ENCODE results near the gene OR51E2.

OR51E2 gene

GRCh38 chr11:4677948-4678347, 19.7 kb downstream of the OR51E2 start:
- H3K27me3 Mint-ChIP-seq, result peaks cover 22% of the 10 kb centered on the region
- H3K36me3 Mint-ChIP-seq, result no peaks in the 10 kb centered on the region
- H3K27ac Mint-ChIP-seq, result no peak overlapping the region
- H3K4me3 Mint-ChIP-seq, result no peak overlapping the region
- no peak for ATAC-seq
- H3K4me1 Mint-ChIP-seq, result no peaks in the 10 kb centered on the region
- no peaks in the 10 kb centered on the region for H3K9me3 Mint-ChIP-seq

- Mint-ChIP-seq H3K36me3 (no peaks in the 10 kb centered on the region), H3K27ac (no peak overlapping the region), H3K4me1 (no peaks in the 10 kb centered on the region), H3K9me3 (no peaks in the 10 kb centered on the region), H3K27me3 (peaks cover 31% of the 10 kb centered on the region), H3K4me3 (no peak overlapping the region)
- ATAC-seq, result no peak
These were observed 23.9 kb downstream of the OR51E2 start for GRCh38 chr11:4673781-4674180.

- Mint-ChIP-seq H3K9me3 (no peaks in the 10 kb centered on the region), H3K4me1 (no peaks in the 10 kb centered on the region), H3K27ac (no peak overlapping the region), H3K4me3 (no peak overlapping the region), H3K27me3 (peaks cover 31% of the 10 kb centered on the region), H3K36me3 (no peaks in the 10 kb centered on the region)
- no peak for ATAC-seq
These were observed 25.2 kb downstream of the OR51E2 start for GRCh38 chr11:4672470-4672869.

- Mint-ChIP-seq H3K27ac (no peak overlapping the region), H3K4me3 (no peak overlapping the region), H3K27me3 (peaks cover 29% of the 10 kb centered on the region), H3K36me3 (no peaks in the 10 kb centered on the region), H3K4me1 (no peaks in the 10 kb centered on the region), H3K9me3 (no peaks in the 10 kb centered on the region)
- no peak for ATAC-seq
These were observed 25.9 kb downstream of the OR51E2 start for GRCh38 chr11:4671741-4672140.

- no peak for ATAC-seq
- Mint-ChIP-seq H3K36me3 (no peaks in the 10 kb centered on the region), H3K27me3 (peaks cover 22% of the 10 kb centered on the region), H3K27ac (no peak overlapping the region), H3K9me3 (no peaks in the 10 kb centered on the region), H3K4me1 (no peaks in the 10 kb centered on the region), H3K4me3 (no peak overlapping the region)
These were observed 32.2 kb downstream of the OR51E2 start for GRCh38 chr11:4665424-4665823.

- Mint-ChIP-seq H3K4me1 (no peaks in the 10 kb centered on the region), H3K9me3 (no peaks in the 10 kb centered on the region), H3K27me3 (peaks cover 26% of the 10 kb centered on the region), H3K4me3 (no peak overlapping the region), H3K36me3 (no peaks in the 10 kb centered on the region), H3K27ac (no peak overlapping the region)
- no peak for ATAC-seq
These were observed 32.9 kb downstream of the OR51E2 start for GRCh38 chr11:4664786-4665185.

GRCh38 chr11:4664183-4664582, 33.5 kb downstream of the OR51E2 start:
- Mint-ChIP-seq H3K27me3 (peaks cover 26% of the 10 kb centered on the region), H3K36me3 (no peaks in the 10 kb centered on the region), H3K9me3 (no peaks in the 10 kb centered on the region), H3K4me1 (no peaks in the 10 kb centered on the region), H3K27ac (no peak overlapping the region), H3K4me3 (no peak overlapping the region)
- no peak for ATAC-seq

- H3K4me3 Mint-ChIP-seq, result no peak overlapping the region
- H3K27ac Mint-ChIP-seq, result no peak overlapping the region
- H3K27me3 Mint-ChIP-seq, result peaks cover 26% of the 10 kb centered on the region
- H3K9me3 Mint-ChIP-seq, result no peaks in the 10 kb centered on the region
- no peaks in the 10 kb centered on the region for H3K36me3 Mint-ChIP-seq
- no peaks in the 10 kb centered on the region for H3K4me1 Mint-ChIP-seq
- no peak for ATAC-seq
These were observed 34.8 kb downstream of the OR51E2 start for GRCh38 chr11:4662876-4663275.

- peaks cover 26% of the 10 kb centered on the region for H3K27me3 Mint-ChIP-seq
- no peak overlapping the region for H3K4me3 Mint-ChIP-seq
- H3K27ac Mint-ChIP-seq, result no peak overlapping the region
These were observed 38.8 kb downstream of the OR51E2 start for GRCh38 chr11:4658629-4659445.

GRCh38 chr11:4654635-4655369, 42.9 kb downstream of the OR51E2 start:
- H3K27me3 Mint-ChIP-seq, result no peaks in the 10 kb centered on the region
- ATAC-seq, result no peak
- no peaks in the 10 kb centered on the region for H3K36me3 Mint-ChIP-seq

More at GRCh38 chr11:4658629-4659445, 38.8 kb downstream of the OR51E2 start:
- Mint-ChIP-seq H3K36me3 (no peaks in the 10 kb centered on the region), H3K4me1 (no peaks in the 10 kb centered on the region), H3K9me3 (no peaks in the 10 kb centered on the region)
- no peak for ATAC-seq

GRCh38 chr11:4647766-4648165, 49.9 kb downstream of the OR51E2 start:
- no peaks in the 10 kb centered on the region for H3K36me3 Mint-ChIP-seq
- H3K27ac Mint-ChIP-seq, result no peak overlapping the region
- no peaks in the 10 kb centered on the region for H3K4me1 Mint-ChIP-seq
- no peak overlapping the region for H3K4me3 Mint-ChIP-seq
- no peaks in the 10 kb centered on the region for H3K9me3 Mint-ChIP-seq
- ATAC-seq, result no peak
- peaks cover 9% of the 10 kb centered on the region for H3K27me3 Mint-ChIP-seq

More at GRCh38 chr11:4654635-4655369, 42.9 kb downstream of the OR51E2 start:
- H3K4me1 Mint-ChIP-seq, result no peaks in the 10 kb centered on the region
- no peaks in the 10 kb centered on the region for H3K9me3 Mint-ChIP-seq
- no peak overlapping the region for H3K4me3 Mint-ChIP-seq
- no peak overlapping the region for H3K27ac Mint-ChIP-seq

GRCh38 chr11:4645974-4646373, 51.7 kb downstream of the OR51E2 start:
- Mint-ChIP-seq H3K36me3 (no peaks in the 10 kb centered on the region), H3K4me1 (no peaks in the 10 kb centered on the region), H3K9me3 (no peaks in the 10 kb centered on the region), H3K27me3 (peaks cover 9% of the 10 kb centered on the region), H3K4me3 (no peak overlapping the region), H3K27ac (no peak overlapping the region)
- ATAC-seq, result no peak

GRCh38 chr11:4644233-4644632, 53.4 kb downstream of the OR51E2 start:
- Mint-ChIP-seq H3K4me1 (no peaks in the 10 kb centered on the region), H3K27ac (no peak overlapping the region), H3K4me3 (no peak overlapping the region), H3K27me3 (peaks cover 9% of the 10 kb centered on the region), H3K9me3 (no peaks in the 10 kb centered on the region), H3K36me3 (no peaks in the 10 kb centered on the region)
- ATAC-seq, result peak; percentile 25

- Mint-ChIP-seq H3K9me3 (no peaks in the 10 kb centered on the region), H3K4me3 (no peak within 1 kb of the TSS), H3K27me3 (peaks cover 9% of the 10 kb centered on the region), H3K36me3 (no peaks in the 10 kb centered on the region), H3K4me1 (no peaks in the 10 kb centered on the region), H3K27ac (no peak within 1 kb of the TSS)
- peak; percentile 13 for ATAC-seq
These were observed 54.0 kb downstream of the OR51E2 start, which contains the start of gene OR51E1 for GRCh38 chr11:4643682-4644081. OR51E1 (plus strand) TSS chr11:4643982; CDS start chr11:4652527, 8,545 bp downstream.

GRCh38 chr11:4643076-4643475, 54.6 kb downstream of the OR51E2 start:
- peaks cover 9% of the 10 kb centered on the region for H3K27me3 Mint-ChIP-seq
- no peak overlapping the region for H3K27ac Mint-ChIP-seq
- no peaks in the 10 kb centered on the region for H3K36me3 Mint-ChIP-seq
- no peaks in the 10 kb centered on the region for H3K9me3 Mint-ChIP-seq
- ATAC-seq, result no peak
- no peaks in the 10 kb centered on the region for H3K4me1 Mint-ChIP-seq
- no peak overlapping the region for H3K4me3 Mint-ChIP-seq

GRCh38 chr11:4642043-4642442, 55.6 kb downstream of the OR51E2 start:
- Mint-ChIP-seq H3K9me3 (no peaks in the 10 kb centered on the region), H3K4me3 (no peak overlapping the region), H3K36me3 (no peaks in the 10 kb centered on the region), H3K4me1 (no peaks in the 10 kb centered on the region), H3K27ac (no peak overlapping the region), H3K27me3 (peaks cover 9% of the 10 kb centered on the region)
- ATAC-seq, result no peak

All from stimulated activated memory B cell treated with anti-CD40 and anti-IgM and Interleukin-4, amounts not matched to agents 10 μg/mL and 1 μg/mL and 100 μg/mL, for 72 hours (primary cell).